HEK293 (cell line): Measurements from ENCODE around the gene CLASP2.

Experiments used
- CTCF ChIA-PET: fragments of 350-600 bp; formaldehyde crosslinking; extraction: SDS; loops from one replicate; lab custom pipeline; 2021; ENCODE audit warnings: antibody characterized with exemption; lab: Yijun Ruan, JAX
- POLR2A ChIA-PET: fragments of 300-600 bp; formaldehyde crosslinking; extraction: SDS; loops from one replicate; lab custom pipeline; 2020; ENCODE audit warnings: antibody characterized with exemption, inconsistent platforms; lab: Yijun Ruan, JAX
- H3K27ac ChIP-seq: fragments of 200-500 bp; sonication (Bioruptor generic); 2 replicates; pipeline ENCODE4 v1.5.1; 2014; ENCODE audit warnings: low read depth, low read length, control low read depth, inconsistent platforms; ENCODE audit errors: extremely low read depth
- H3K36me3 ChIP-seq, 2 experiments: fragments of 200-500 bp in 1 of 2; sonication (Bioruptor generic) in 1 of 2; 1 replicate in 1 of 2; 2 replicates in 1 of 2; pipeline ENCODE4 v1.5.1; 2014 to 2017; ENCODE audit warnings: inconsistent platforms in 2 of 2, low read length in 2 of 2; ENCODE audit not compliant: control insufficient read depth in 2 of 2, insufficient read depth in 1 of 2
- H3K4me1 ChIP-seq: fragments of 200-500 bp; sonication (Bioruptor generic); 2 replicates; pipeline ENCODE4 v1.5.1; 2014; ENCODE audit warnings: mild to moderate bottlenecking, low read length, inconsistent platforms; ENCODE audit not compliant: control insufficient read depth, insufficient read depth
- H3K4me3 ChIP-seq: 2 replicates; pipeline ENCODE4 v1.5.1; 2011; ENCODE audit warnings: low read depth, mild to moderate bottlenecking, control low read depth, low read length, moderate library complexity
- H3K9me3 ChIP-seq: fragments of 200-500 bp; sonication (Bioruptor generic); 2 replicates; pipeline ENCODE4 v1.5.1; 2014; ENCODE audit warnings: low read depth, low read length, inconsistent platforms; ENCODE audit not compliant: control insufficient read depth, insufficient read depth
- EGR2 ChIP-seq: fragments of 450-650 bp; formaldehyde crosslinking; IDR thresholded peaks from 2 replicates; pipeline ENCODE4 v1.5.1; 2016; ENCODE audit warnings: low read depth, missing biosample characterization, missing genetic modification characterization
- GLIS2 ChIP-seq: fragments of 450-650 bp; formaldehyde crosslinking; IDR thresholded peaks from 2 replicates; pipeline ENCODE4 v1.5.1; 2016; ENCODE audit warnings: missing biosample characterization, missing genetic modification characterization
- KLF10 ChIP-seq: fragments of 450-650 bp; IDR thresholded peaks from 2 replicates; pipeline ENCODE4 v1.5.1; 2018; ENCODE audit warnings: missing biosample characterization, mild to moderate bottlenecking, missing genetic modification characterization
- OVOL3 ChIP-seq: fragments of 450-650 bp; formaldehyde crosslinking; IDR thresholded peaks from 2 replicates; pipeline ENCODE4 v1.5.1; 2016; ENCODE audit warnings: missing biosample characterization, missing genetic modification characterization
- PRDM1 ChIP-seq: fragments of 450-650 bp; formaldehyde crosslinking; IDR thresholded peaks from 2 replicates; pipeline ENCODE4; 2016; ENCODE audit warnings: missing biosample characterization, missing genetic modification characterization
- SP3 ChIP-seq: fragments of 450-650 bp; formaldehyde crosslinking; IDR thresholded peaks from 2 replicates; pipeline ENCODE4 v1.5.1; 2016; ENCODE audit warnings: missing biosample characterization, missing genetic modification characterization
- SP7 ChIP-seq: fragments of 450-650 bp; formaldehyde crosslinking; IDR thresholded peaks from 2 replicates; pipeline ENCODE4 v1.5.1; 2016; ENCODE audit warnings: missing biosample characterization, missing genetic modification characterization
- ZBTB20 ChIP-seq: fragments of 450-650 bp; formaldehyde crosslinking; IDR thresholded peaks from 2 replicates; pipeline ENCODE4 v1.5.1; 2016; ENCODE audit warnings: missing biosample characterization, missing genetic modification characterization
- ZBTB48 ChIP-seq: fragments of 450-650 bp; formaldehyde crosslinking; IDR thresholded peaks from 2 replicates; pipeline ENCODE4 v1.5.1; 2016; ENCODE audit warnings: missing biosample characterization, missing genetic modification characterization
- ZBTB8A ChIP-seq: fragments of 450-650 bp; formaldehyde crosslinking; IDR thresholded peaks from 2 replicates; pipeline ENCODE4 v1.5.1; 2016; ENCODE audit warnings: missing biosample characterization, missing genetic modification characterization
- ZEB2 ChIP-seq: fragments of 450-650 bp; formaldehyde crosslinking; IDR thresholded peaks from 2 replicates; pipeline ENCODE4 v1.5.1; 2016; ENCODE audit warnings: missing biosample characterization, missing genetic modification characterization
- ZFHX2 ChIP-seq: fragments of 450-650 bp; formaldehyde crosslinking; conservative IDR thresholded peaks from 2 replicates; pipeline ENCODE4 v1.5.1; 2016; ENCODE audit warnings: missing biosample characterization, missing genetic modification characterization
- ZFP3 ChIP-seq: fragments of 450-650 bp; formaldehyde crosslinking; IDR thresholded peaks from 2 replicates; pipeline ENCODE4 v1.5.1; 2016; ENCODE audit warnings: low read depth, missing biosample characterization, missing genetic modification characterization
- ZNF155 ChIP-seq: fragments of 450-650 bp; formaldehyde crosslinking; IDR thresholded peaks from 2 replicates; pipeline ENCODE4 v1.5.1; 2016; ENCODE audit warnings: missing biosample characterization, missing genetic modification characterization
- ZNF19 ChIP-seq: fragments of 450-650 bp; formaldehyde crosslinking; IDR thresholded peaks from 2 replicates; pipeline ENCODE4; 2016; ENCODE audit warnings: missing biosample characterization, missing genetic modification characterization, low read depth
- ZNF324 ChIP-seq: fragments of 450-650 bp; formaldehyde crosslinking; IDR thresholded peaks from 2 replicates; pipeline ENCODE4 v1.5.1; 2016; ENCODE audit warnings: missing biosample characterization, missing genetic modification characterization
- ZNF37A ChIP-seq: fragments of 450-650 bp; IDR thresholded peaks from 2 replicates; pipeline ENCODE4 v1.5.1; 2018; ENCODE audit warnings: missing biosample characterization, missing genetic modification characterization
- ZNF394 ChIP-seq: fragments of 450-650 bp; formaldehyde crosslinking; IDR thresholded peaks from 2 replicates; pipeline ENCODE4 v1.5.1; 2016; ENCODE audit warnings: missing biosample characterization, missing genetic modification characterization, mild to moderate bottlenecking, moderate library complexity, borderline replicate concordance
- ZNF416 ChIP-seq: fragments of 450-650 bp; formaldehyde crosslinking; IDR thresholded peaks from 2 replicates; pipeline ENCODE4 v1.5.1; 2016; ENCODE audit warnings: missing biosample characterization, missing genetic modification characterization
- ZNF48 ChIP-seq: fragments of 450-650 bp; formaldehyde crosslinking; IDR thresholded peaks from 2 replicates; pipeline ENCODE4 v1.5.1; 2016; ENCODE audit warnings: missing biosample characterization, missing genetic modification characterization
- ZNF529 ChIP-seq: fragments of 450-650 bp; formaldehyde crosslinking; IDR thresholded peaks from 2 replicates; pipeline ENCODE4 v1.5.1; 2017; ENCODE audit warnings: missing genetic modification characterization, missing biosample characterization; ENCODE audit not compliant: insufficient replicate concordance
- ZNF530 ChIP-seq: fragments of 450-650 bp; formaldehyde crosslinking; IDR thresholded peaks from 2 replicates; pipeline ENCODE4 v1.5.1; 2016; ENCODE audit warnings: low read depth, missing biosample characterization, missing genetic modification characterization
- ZNF555 ChIP-seq: fragments of 450-650 bp; formaldehyde crosslinking; conservative IDR thresholded peaks from 2 replicates; pipeline ENCODE4 v1.5.1; 2017; ENCODE audit warnings: missing biosample characterization, mild to moderate bottlenecking, missing genetic modification characterization, inconsistent platforms
- ZNF560 ChIP-seq: fragments of 450-650 bp; formaldehyde crosslinking; IDR thresholded peaks from 2 replicates; pipeline ENCODE4 v1.5.1; 2017; ENCODE audit warnings: missing biosample characterization, missing genetic modification characterization, borderline replicate concordance
- ZNF747 ChIP-seq: fragments of 450-650 bp; formaldehyde crosslinking; IDR thresholded peaks from 2 replicates; pipeline ENCODE4 v1.5.1; 2016; ENCODE audit warnings: missing biosample characterization, missing genetic modification characterization
- ZNF830 ChIP-seq: fragments of 450-650 bp; IDR thresholded peaks from 2 replicates; pipeline ENCODE4 v1.5.0; 2018; ENCODE audit warnings: missing biosample characterization, missing genetic modification characterization, low read depth, mild to moderate bottlenecking, moderate library complexity
- ZXDB ChIP-seq: fragments of 450-650 bp; formaldehyde crosslinking; IDR thresholded peaks from 2 replicates; pipeline ENCODE4 v1.5.1; 2016; ENCODE audit warnings: missing biosample characterization, missing genetic modification characterization
- TF ChIP-seq, protein P1 (sequence below): fragments of 450-650 bp; IDR thresholded peaks from 2 replicates; pipeline ENCODE4 v1.5.1; 2018; ENCODE audit warnings: missing biosample characterization, missing genetic modification characterization
- TF ChIP-seq, protein P2 (sequence below): fragments of 450-650 bp; formaldehyde crosslinking; optimal IDR thresholded peaks from 2 replicates; pipeline ENCODE3; 2016; ENCODE audit warnings: missing biosample characterization, mild to moderate bottlenecking, missing genetic modification characterization
- TF ChIP-seq, protein P3 (sequence below): fragments of 450-650 bp; formaldehyde crosslinking; IDR thresholded peaks from 2 replicates; pipeline ENCODE4 v1.5.1; 2017; ENCODE audit warnings: missing biosample characterization, missing genetic modification characterization
- TF ChIP-seq, protein P4 (sequence below): fragments of 450-650 bp; formaldehyde crosslinking; IDR thresholded peaks from 2 replicates; pipeline ENCODE4 v1.5.1; 2016; ENCODE audit warnings: missing biosample characterization, missing genetic modification characterization
- TF ChIP-seq, protein P5 (sequence below): fragments of 450-650 bp; formaldehyde crosslinking; IDR thresholded peaks from 2 replicates; pipeline ENCODE4 v1.5.1; 2016; ENCODE audit warnings: missing biosample characterization, missing genetic modification characterization

CLASP2 gene

DNA sequence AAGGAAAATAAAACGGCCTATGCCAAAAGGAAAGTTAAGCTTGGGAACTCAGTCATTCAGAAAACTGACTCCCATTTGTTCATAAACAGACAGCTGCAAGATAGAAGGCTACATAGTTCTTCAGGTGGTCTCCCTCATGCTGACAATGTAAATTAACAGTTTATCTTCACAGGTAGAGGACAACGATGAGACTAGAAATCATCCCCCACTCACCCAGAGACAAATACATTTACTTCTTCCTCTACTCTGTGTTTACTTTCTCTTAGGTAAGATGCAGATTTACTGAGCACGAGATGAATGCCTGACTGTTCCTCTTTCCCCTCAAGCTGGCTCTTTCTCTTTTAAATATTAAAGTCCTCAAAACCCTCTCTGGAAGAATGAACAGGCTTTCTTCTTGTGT, 160.2 kb downstream of the CLASP2 start (continued):
- TF ChIP-seq ZFP3 (tag by site-specific recombination) (no peak), ZNF830 (tag by site-specific recombination) (no peak), PRDM1 (tag by site-specific recombination) (no peak), KLF10 (tag by site-specific recombination) (no peak)

DNA sequence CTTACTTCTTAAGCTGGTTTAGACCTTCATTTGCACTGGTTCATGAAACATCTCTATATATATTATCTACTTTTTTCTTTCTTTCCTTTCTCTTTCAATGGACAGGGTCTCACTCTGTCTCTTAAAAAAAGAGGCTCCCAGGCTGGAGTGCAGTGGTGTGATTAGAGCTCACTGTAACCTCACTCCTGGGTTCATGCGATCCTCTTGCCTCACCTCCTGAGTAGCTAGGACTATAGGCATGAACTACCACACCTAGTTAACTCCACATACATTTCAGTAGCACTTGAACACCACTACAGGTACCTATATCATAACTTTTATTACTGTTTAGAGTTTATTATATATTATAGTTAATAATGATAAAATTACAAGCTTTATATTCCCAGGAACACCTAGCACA, 160.8 kb downstream of the CLASP2 start:
- no peak overlapping the region for H3K27ac ChIP-seq
- H3K4me3 ChIP-seq = no peak overlapping the region
- CTCF ChIA-PET = interaction anchor here (0.6 to 0.9 kb wide), 3 partner anchors 9 to 230 kb away, joined by 3 read pairs; no protein-coding TSS in a partner anchor
- TF ChIP-seq SP3 (tag by site-specific recombination) (no peak), ZFHX2 (tag by site-specific recombination) (no peak), ZNF324 (tag by site-specific recombination) (no peak), ZNF48 (no peak), ZBTB20 (tag by site-specific recombination) (no peak), EGR2 (tag by site-specific recombination) (no peak), ZNF394 (no peak), ZEB2 (tag by site-specific recombination) (no peak), GLIS2 (tag by site-specific recombination) (no peak), ZNF747 (no peak), ZNF19 (tag by site-specific recombination) (no peak), ZBTB48 (tag by site-specific recombination) (no peak), ZNF416 (tag by site-specific recombination) (no peak), ZBTB8A (tag by site-specific recombination) (no peak), ZXDB (tag by site-specific recombination) (no peak), ZNF155 (tag by site-specific recombination) (no peak), SP7 (no peak), ZNF37A (tag by site-specific recombination) (no peak)
- TF ChIP-seq, protein P1, sequence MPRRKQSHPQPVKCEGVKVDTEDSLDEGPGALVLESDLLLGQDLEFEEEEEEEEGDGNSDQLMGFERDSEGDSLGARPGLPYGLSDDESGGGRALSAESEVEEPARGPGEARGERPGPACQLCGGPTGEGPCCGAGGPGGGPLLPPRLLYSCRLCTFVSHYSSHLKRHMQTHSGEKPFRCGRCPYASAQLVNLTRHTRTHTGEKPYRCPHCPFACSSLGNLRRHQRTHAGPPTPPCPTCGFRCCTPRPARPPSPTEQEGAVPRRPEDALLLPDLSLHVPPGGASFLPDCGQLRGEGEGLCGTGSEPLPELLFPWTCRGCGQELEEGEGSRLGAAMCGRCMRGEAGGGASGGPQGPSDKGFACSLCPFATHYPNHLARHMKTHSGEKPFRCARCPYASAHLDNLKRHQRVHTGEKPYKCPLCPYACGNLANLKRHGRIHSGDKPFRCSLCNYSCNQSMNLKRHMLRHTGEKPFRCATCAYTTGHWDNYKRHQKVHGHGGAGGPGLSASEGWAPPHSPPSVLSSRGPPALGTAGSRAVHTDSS (tag by site-specific recombination) = no peak
- TF ChIP-seq, protein P2, sequence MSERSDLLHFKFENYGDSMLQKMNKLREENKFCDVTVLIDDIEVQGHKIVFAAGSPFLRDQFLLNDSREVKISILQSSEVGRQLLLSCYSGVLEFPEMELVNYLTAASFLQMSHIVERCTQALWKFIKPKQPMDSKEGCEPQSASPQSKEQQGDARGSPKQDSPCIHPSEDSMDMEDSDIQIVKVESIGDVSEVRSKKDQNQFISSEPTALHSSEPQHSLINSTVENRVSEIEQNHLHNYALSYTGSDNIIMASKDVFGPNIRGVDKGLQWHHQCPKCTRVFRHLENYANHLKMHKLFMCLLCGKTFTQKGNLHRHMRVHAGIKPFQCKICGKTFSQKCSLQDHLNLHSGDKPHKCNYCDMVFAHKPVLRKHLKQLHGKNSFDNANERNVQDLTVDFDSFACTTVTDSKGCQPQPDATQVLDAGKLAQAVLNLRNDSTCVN (tag by site-specific recombination) = no peak
- POLR2A ChIA-PET = no interaction called here
- no peaks in the 10 kb centered on the region for H3K9me3 ChIP-seq
- H3K36me3 ChIP-seq = peaks cover 0 to 33% of the 10 kb centered on the region in 2 experiments; a peak in 2 of 3 replicates
- no peaks in the 10 kb centered on the region for H3K4me1 ChIP-seq

DNA sequence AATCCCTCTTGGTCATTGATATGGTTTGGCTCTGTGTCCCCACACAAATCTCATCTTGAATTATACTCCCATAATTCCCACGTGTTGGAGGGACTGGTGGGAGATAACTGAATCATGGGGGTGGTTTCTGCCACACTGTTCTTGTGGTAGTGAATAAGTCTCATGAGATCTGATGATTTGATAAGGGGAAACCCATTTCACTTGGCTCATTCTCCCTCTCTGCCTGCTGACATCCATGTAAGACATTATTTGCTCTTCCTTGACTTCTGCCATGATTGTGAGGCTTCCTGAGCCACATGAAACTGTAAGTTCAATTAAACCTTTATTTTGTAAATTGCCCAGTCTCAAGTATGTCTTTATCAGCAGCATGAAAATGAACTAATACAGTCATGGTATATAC, 171.0 kb downstream of the CLASP2 start:
- no peaks in the 10 kb centered on the region for H3K4me1 ChIP-seq
- no peak overlapping the region for H3K27ac ChIP-seq
- H3K9me3 ChIP-seq = no peaks in the 10 kb centered on the region
- CTCF ChIA-PET = no interaction called here
- peaks cover 0 to 50% of the 10 kb centered on the region in 2 experiments; a peak in 2 of 3 replicates for H3K36me3 ChIP-seq
- POLR2A ChIA-PET = no interaction called here
- no peak overlapping the region for H3K4me3 ChIP-seq
- TF ChIP-seq ZNF555 (tag by site-specific recombination) (no peak), ZNF560 (no peak), ZNF529 (tag by site-specific recombination) (no peak), OVOL3 (tag by site-specific recombination) (no peak), ZNF530 (tag by site-specific recombination) (no peak)
- TF ChIP-seq, protein P3, sequence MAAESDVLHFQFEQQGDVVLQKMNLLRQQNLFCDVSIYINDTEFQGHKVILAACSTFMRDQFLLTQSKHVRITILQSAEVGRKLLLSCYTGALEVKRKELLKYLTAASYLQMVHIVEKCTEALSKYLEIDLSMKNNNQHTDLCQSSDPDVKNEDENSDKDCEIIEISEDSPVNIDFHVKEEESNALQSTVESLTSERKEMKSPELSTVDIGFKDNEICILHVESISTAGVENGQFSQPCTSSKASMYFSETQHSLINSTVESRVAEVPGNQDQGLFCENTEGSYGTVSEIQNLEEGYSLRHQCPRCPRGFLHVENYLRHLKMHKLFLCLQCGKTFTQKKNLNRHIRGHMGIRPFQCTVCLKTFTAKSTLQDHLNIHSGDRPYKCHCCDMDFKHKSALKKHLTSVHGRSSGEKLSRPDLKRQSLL (tag by site-specific recombination) = no peak
- TF ChIP-seq, protein P4, sequence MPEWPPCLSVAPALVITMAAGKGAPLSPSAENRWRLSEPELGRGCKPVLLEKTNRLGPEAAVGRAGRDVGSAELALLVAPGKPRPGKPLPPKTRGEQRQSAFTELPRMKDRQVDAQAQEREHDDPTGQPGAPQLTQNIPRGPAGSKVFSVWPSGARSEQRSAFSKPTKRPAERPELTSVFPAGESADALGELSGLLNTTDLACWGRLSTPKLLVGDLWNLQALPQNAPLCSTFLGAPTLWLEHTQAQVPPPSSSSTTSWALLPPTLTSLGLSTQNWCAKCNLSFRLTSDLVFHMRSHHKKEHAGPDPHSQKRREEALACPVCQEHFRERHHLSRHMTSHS = no peak
- TF ChIP-seq, protein P5, sequence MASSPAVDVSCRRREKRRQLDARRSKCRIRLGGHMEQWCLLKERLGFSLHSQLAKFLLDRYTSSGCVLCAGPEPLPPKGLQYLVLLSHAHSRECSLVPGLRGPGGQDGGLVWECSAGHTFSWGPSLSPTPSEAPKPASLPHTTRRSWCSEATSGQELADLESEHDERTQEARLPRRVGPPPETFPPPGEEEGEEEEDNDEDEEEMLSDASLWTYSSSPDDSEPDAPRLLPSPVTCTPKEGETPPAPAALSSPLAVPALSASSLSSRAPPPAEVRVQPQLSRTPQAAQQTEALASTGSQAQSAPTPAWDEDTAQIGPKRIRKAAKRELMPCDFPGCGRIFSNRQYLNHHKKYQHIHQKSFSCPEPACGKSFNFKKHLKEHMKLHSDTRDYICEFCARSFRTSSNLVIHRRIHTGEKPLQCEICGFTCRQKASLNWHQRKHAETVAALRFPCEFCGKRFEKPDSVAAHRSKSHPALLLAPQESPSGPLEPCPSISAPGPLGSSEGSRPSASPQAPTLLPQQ (tag by site-specific recombination) = no peak
